NCI-H748 treated with DMSO at 0.1 percent for 48 hours (cell line): ENCODE data around the gene GTPBP2.
"Not testable (repeated sequence)": the region's sequence is repeated elsewhere in the genome, so short reads cannot be mapped to it uniquely, and the experiment has no call there.

Experiments used
- DNase-seq: peaks from one replicate; lab custom pipeline; 2025; lab: John Stamatoyannopoulos, UW

GTPBP2 gene

GRCh38 chr6:43657221-43657802, 28.2 kb upstream of the GTPBP2 start:
- DNase-seq = no peak

GRCh38 chr6:43652822-43653221, 23.8 kb upstream of the GTPBP2 start:
- DNase-seq = not testable (repeated sequence)

- DNase-seq = no peak
Observed at GRCh38 chr6:43648248-43648647, 19.2 kb upstream of the GTPBP2 start.

GRCh38 chr6:43647613-43648012, 18.5 kb upstream of the GTPBP2 start:
- DNase-seq = no peak

GRCh38 chr6:43645613-43645964, 16.5 kb upstream of the GTPBP2 start:
- DNase-seq = no peak

GRCh38 chr6:43644940-43645612, 16.0 kb upstream of the GTPBP2 start, which contains the start of gene RSPH9:
RSPH9 (plus strand) TSS chr6:43645036; CDS start chr6:43645099, 63 bp downstream.
- peak; percentile 19 for DNase-seq

- no peak for DNase-seq
Observed at GRCh38 chr6:43639984-43640800, 11.1 kb upstream of the GTPBP2 start.

GRCh38 chr6:43636308-43636659, 7.2 kb upstream of the GTPBP2 start:
- DNase-seq = no peak

GRCh38 chr6:43635387-43636307, 6.6 kb upstream of the GTPBP2 start, which contains the start of gene MAD2L1BP:
MAD2L1BP (plus strand) TSS chr6:43635840; CDS start chr6:43635876, 36 bp downstream.
- DNase-seq = peak; percentile 77

GRCh38 chr6:43634702-43635303, 5.7 kb upstream of the GTPBP2 start:
- DNase-seq = no peak

- DNase-seq = not testable (repeated sequence)
Observed at GRCh38 chr6:43633002-43633401, 3.9 kb upstream of the GTPBP2 start.

GRCh38 chr6:43630980-43631619, 2.0 kb upstream of the GTPBP2 start:
- DNase-seq = no peak

GRCh38 chr6:43629505-43630300, 639 bp upstream of the GTPBP2 start:
- DNase-seq = peak; percentile 94

- DNase-seq = no peak
Observed at GRCh38 chr6:43628393-43629103, 516 bp downstream of the GTPBP2 start.

GRCh38 chr6:43627008-43627825, 1.8 kb downstream of the GTPBP2 start:
- DNase-seq = peak; percentile 52

- no peak for DNase-seq
Observed at GRCh38 chr6:43625393-43625992, 3.6 kb downstream of the GTPBP2 start.

GRCh38 chr6:43624786-43625288, 4.2 kb downstream of the GTPBP2 start:
- no peak for DNase-seq
